ENCODE data around the gene PTGIR. TPM values are rescaled to one million over a fixed set of nuclear protein-coding genes. Genes with fewer than 3 reads are reported as not detected.
"Not testable (repeated sequence)": the region's sequence is repeated elsewhere in the genome, so short reads cannot be mapped to it uniquely, and the experiment has no call there.

PTGIR gene
- total RNA-seq, 1 experiment from 2014 or later, result 0.24 TPM

- TF ChIP-seq PREB (CRISPR knock-in tag; IDR thresholded peaks at IDR 0.05; ENCODE audit: borderline replicate concordance) (no peak), PRRX2 (CRISPR knock-in tag; IDR thresholded peaks at IDR 0.05) (no peak), IRF1 (CRISPR knock-in tag; IDR thresholded peaks at IDR 0.05) (no peak), ZNF219 (CRISPR knock-in tag; IDR thresholded peaks at IDR 0.05; ENCODE audit: borderline replicate concordance) (no peak), ESRRA (CRISPR knock-in tag; IDR thresholded peaks at IDR 0.05; ENCODE audit: borderline replicate concordance) (no peak), ARID4B (CRISPR knock-in tag; IDR thresholded peaks at IDR 0.05; ENCODE audit: borderline replicate concordance) (no peak), JAZF1 (CRISPR knock-in tag; IDR thresholded peaks at IDR 0.05) (no peak), NR2C2 (CRISPR knock-in tag; IDR thresholded peaks at IDR 0.05) (no peak), ZNF416 (CRISPR knock-in tag; IDR thresholded peaks at IDR 0.05) (no peak), ZNF121 (CRISPR knock-in tag; IDR thresholded peaks at IDR 0.05) (0 out of 2 replicates have a peak, but pooled peaks have one; percentile 54)
Observed at GRCh38 chr19:46630586-46631205, 5.8 kb upstream of the PTGIR start (continued).

GRCh38 chr19:46629546-46630025 is 4.7 kb upstream of the PTGIR start:
- Mint-ChIP-seq H3K4me3 (no peak overlapping the region), H3K27me3 (ENCODE audit: low read depth) (peaks cover 31% of the 10 kb centered on the region), H3K4me1 (peaks cover 25% of the 10 kb centered on the region), H3K36me3 (no peaks in the 10 kb centered on the region), H3K27ac (no peak overlapping the region), H3K9me3 (no peaks in the 10 kb centered on the region)
- DNase-seq (ENCODE audit: low spot score), result no peak
- no peak for ATAC-seq
- ChIA-PET CTCF (interaction anchor here (0.6 to 8.5 kb wide), 7 partner anchors 8 to 137 kb away, joined by 3 to 78 read pairs (median 31); partner anchors contain the start of gene DACT3), POLR2A (no interaction called here)
- TF ChIP-seq IRF1 (CRISPR knock-in tag; IDR thresholded peaks at IDR 0.05) (no peak), GRHL2 (CRISPR knock-in tag; IDR thresholded peaks at IDR 0.05; ENCODE audit: insufficient replicate concordance, severe bottlenecking) (no peak), ZNF138 (CRISPR knock-in tag; conservative IDR thresholded peaks at IDR 0.05) (no peak), NFYB (CRISPR knock-in tag; conservative IDR thresholded peaks at IDR 0.05; ENCODE audit: low read depth) (no peak), ZNF121 (CRISPR knock-in tag; IDR thresholded peaks at IDR 0.05) (no peak), STAT6 (CRISPR knock-in tag; conservative IDR thresholded peaks at IDR 0.05; ENCODE audit: low read depth) (no peak), FOXP1 (CRISPR knock-in tag; IDR thresholded peaks at IDR 0.05; ENCODE audit: borderline replicate concordance) (0 out of 2 replicates have a peak, but pooled peaks have one; percentile 33)

- H3K27me3 Mint-ChIP-seq (ENCODE audit: low read depth), result peaks cover 28% of the 10 kb centered on the region
- CTCF ChIA-PET, result interaction anchor here (0.6 to 8.5 kb wide), 3 partner anchors 12 to 33 kb away, joined by 3 to 78 read pairs (median 9); partner anchors contain the start of gene DACT3
- H3K9me3 Mint-ChIP-seq; DNase-seq (ENCODE audit: low spot score); H3K36me3 Mint-ChIP-seq; H3K27ac Mint-ChIP-seq; ATAC-seq; POLR2A ChIA-PET; H3K4me3 Mint-ChIP-seq: not testable (repeated sequence)
- H3K4me1 Mint-ChIP-seq, result peaks cover 25% of the 10 kb centered on the region
Observed at GRCh38 chr19:46628970-46629369, 4.1 kb upstream of the PTGIR start.
